ENCODE measurements around the gene HIGD1B. TPM values are rescaled to one million over a fixed set of nuclear protein-coding genes. Genes with fewer than 3 reads are reported as not detected.
A peak's percentile ranks its signal among the peaks of the same experiment; 100 is the strongest.

HIGD1B gene
- total RNA-seq, 1 donor: not detected

- no peak for DNase-seq (ENCODE audit: low read depth)
- TF ChIP-seq CTCF (IDR thresholded peaks at IDR 0.05; ENCODE audit: insufficient read depth, low read depth, low read length): no peak
Measured at GRCh38 chr17:44864831-44865230, 17.1 kb downstream of the HIGD1B start.

GRCh38 chr17:44865231-44865660, 17.6 kb downstream of the HIGD1B start:
- peak; percentile 81 for DNase-seq (ENCODE audit: low read depth)
- H3K4me3 ChIP-seq (ENCODE audit: low read depth, low read length): no peak overlapping the region
- peak; percentile 86 for TF ChIP-seq CTCF (IDR thresholded peaks at IDR 0.05; ENCODE audit: insufficient read depth, low read depth, low read length)

More at GRCh38 chr17:44864831-44865230, 17.1 kb downstream of the HIGD1B start:
- H3K4me3 ChIP-seq (ENCODE audit: low read depth, low read length): no peak overlapping the region

GRCh38 chr17:44865931-44866330, 18.2 kb downstream of the HIGD1B start:
- TF ChIP-seq CTCF (IDR thresholded peaks at IDR 0.05; ENCODE audit: insufficient read depth, low read depth, low read length): no peak
- H3K4me3 ChIP-seq (ENCODE audit: low read depth, low read length): no peak overlapping the region
- DNase-seq (ENCODE audit: low read depth): peak; percentile 51

GRCh38 chr17:44867841-44868240, 20.2 kb downstream of the HIGD1B start:
- peak; percentile 39 for DNase-seq (ENCODE audit: low read depth)
- TF ChIP-seq CTCF (IDR thresholded peaks at IDR 0.05; ENCODE audit: insufficient read depth, low read depth, low read length): no peak
- H3K4me3 ChIP-seq (ENCODE audit: low read depth, low read length): no peak overlapping the region

- no peak for DNase-seq (ENCODE audit: low read depth)
- H3K4me3 ChIP-seq (ENCODE audit: low read depth, low read length): no peak overlapping the region
- no peak for TF ChIP-seq CTCF (IDR thresholded peaks at IDR 0.05; ENCODE audit: insufficient read depth, low read depth, low read length)
Measured at GRCh38 chr17:44871556-44871955, 23.9 kb downstream of the HIGD1B start.

- no peak for TF ChIP-seq CTCF (IDR thresholded peaks at IDR 0.05; ENCODE audit: insufficient read depth, low read depth, low read length)
- no peak for DNase-seq (ENCODE audit: low read depth)
- H3K4me3 ChIP-seq (ENCODE audit: low read depth, low read length): no peak overlapping the region
Measured at GRCh38 chr17:44872131-44872768, 24.6 kb downstream of the HIGD1B start.

GRCh38 chr17:44875761-44876160, 28.1 kb downstream of the HIGD1B start:
- DNase-seq (ENCODE audit: low read depth): no peak
- TF ChIP-seq CTCF (IDR thresholded peaks at IDR 0.05; ENCODE audit: insufficient read depth, low read depth, low read length): no peak

More at GRCh38 chr17:44875761-44876160, 28.1 kb downstream of the HIGD1B start:
- H3K4me3 ChIP-seq (ENCODE audit: low read depth, low read length): no peak overlapping the region
